ENCODE measurements around the gene TYK2. TPM values are rescaled to one million over a fixed set of nuclear protein-coding genes. Genes with fewer than 3 reads are reported as not detected.

Gene TYK2
- polyA plus RNA-seq, 1 experiment, result 40.9 TPM

DNA sequence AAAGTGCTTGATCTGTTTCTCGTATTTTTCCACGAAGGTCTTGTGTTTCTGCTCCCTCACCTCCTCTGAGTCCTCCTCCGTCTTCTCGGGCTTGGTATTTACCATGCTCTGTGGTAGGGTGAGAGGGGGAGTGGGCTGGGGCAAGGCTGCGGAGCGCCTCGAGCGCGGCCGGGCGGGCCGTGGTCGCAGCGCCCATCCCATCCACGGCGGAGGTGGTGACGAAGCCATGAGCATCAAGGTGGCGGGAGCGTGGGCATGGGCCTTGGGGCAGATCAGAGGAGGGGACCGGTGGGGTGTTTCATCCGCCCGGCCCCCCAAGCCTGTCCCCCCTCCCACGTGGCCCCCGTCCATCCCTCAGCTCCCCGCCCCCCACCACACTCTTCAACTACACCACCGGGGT lies 15.1 kb upstream of the TYK2 start:
- TF ChIP-seq, protein P1, sequence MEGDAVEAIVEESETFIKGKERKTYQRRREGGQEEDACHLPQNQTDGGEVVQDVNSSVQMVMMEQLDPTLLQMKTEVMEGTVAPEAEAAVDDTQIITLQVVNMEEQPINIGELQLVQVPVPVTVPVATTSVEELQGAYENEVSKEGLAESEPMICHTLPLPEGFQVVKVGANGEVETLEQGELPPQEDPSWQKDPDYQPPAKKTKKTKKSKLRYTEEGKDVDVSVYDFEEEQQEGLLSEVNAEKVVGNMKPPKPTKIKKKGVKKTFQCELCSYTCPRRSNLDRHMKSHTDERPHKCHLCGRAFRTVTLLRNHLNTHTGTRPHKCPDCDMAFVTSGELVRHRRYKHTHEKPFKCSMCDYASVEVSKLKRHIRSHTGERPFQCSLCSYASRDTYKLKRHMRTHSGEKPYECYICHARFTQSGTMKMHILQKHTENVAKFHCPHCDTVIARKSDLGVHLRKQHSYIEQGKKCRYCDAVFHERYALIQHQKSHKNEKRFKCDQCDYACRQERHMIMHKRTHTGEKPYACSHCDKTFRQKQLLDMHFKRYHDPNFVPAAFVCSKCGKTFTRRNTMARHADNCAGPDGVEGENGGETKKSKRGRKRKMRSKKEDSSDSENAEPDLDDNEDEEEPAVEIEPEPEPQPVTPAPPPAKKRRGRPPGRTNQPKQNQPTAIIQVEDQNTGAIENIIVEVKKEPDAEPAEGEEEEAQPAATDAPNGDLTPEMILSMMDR (IDR thresholded peaks at IDR 0.05; ENCODE audit: insufficient read depth, low read depth, low read length), result no peak
- no peaks in the 10 kb centered on the region for H3K27me3 ChIP-seq (ENCODE audit: control insufficient read depth, insufficient read depth, low read length)
- peaks cover 29% of the 10 kb centered on the region for H3K36me3 ChIP-seq (ENCODE audit: control insufficient read depth, insufficient read depth, low read length)
- H3K4me3 ChIP-seq (ENCODE audit: low read depth, low read length), result no peak overlapping the region
- DNase-seq (ENCODE audit: low read depth), result no peak
- ChIA-PET CTCF (interaction anchor here (1.0 to 5.2 kb wide), 2 partner anchors 136 to 137 kb away, joined by 3 to 86 read pairs; no protein-coding TSS in a partner anchor), POLR2A (no interaction called here)

DNA sequence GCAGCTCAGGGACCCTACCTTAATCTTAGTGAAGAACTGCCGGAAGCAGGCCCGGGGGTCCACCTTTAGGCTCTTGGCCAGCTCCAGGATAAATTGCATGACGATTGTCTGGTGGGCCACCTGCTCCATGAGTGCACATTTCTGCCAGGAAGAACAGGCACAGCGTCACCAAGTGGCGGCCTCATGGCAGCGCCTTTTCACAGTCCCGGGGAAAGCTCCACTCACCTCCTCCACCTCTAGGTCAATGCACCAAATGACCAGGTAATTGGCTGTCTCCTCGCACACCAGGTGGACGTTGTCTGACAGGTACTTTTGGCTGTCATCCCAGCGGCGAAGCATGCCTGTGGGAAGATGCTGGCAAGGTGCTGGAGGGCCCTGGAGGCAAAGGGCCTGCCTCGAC lies 14.6 kb upstream of the TYK2 start:
- Histone ChIP-seq H3K4me3 (ENCODE audit: low read depth, low read length) (no peak overlapping the region), H3K27me3 (ENCODE audit: control insufficient read depth, insufficient read depth, low read length) (no peaks in the 10 kb centered on the region), H3K36me3 (ENCODE audit: control insufficient read depth, insufficient read depth, low read length) (peaks cover 29% of the 10 kb centered on the region)
- DNase-seq (ENCODE audit: low read depth), result no peak
- CTCF ChIA-PET, result interaction anchor here (5.2 kb wide), 1 partner anchor 135 kb away, joined by 86 read pairs; no protein-coding TSS in a partner anchor
- POLR2A ChIA-PET, result no interaction called here
- TF ChIP-seq, protein P1 (IDR thresholded peaks at IDR 0.05; ENCODE audit: insufficient read depth, low read depth, low read length), result no peak

DNA sequence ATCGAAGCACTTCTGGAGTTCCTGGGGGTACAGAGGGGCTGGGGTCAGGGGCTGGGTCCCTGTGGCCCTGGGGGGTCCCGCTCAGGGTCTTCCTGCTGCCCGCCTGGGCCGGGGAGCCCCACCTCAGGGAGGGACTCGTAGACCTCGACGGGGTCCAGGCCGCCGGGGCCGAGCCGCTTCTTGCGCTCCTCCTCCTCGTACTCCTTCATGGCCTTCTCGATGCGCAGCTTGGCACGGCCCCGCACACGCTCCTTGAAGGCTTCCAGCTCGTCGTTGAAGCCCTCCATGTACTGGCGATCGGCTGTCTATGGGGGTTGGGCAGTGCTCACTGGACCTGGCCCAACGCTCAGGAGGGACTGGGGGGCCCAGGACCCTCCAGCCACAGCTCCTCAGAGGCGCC lies 12.8 kb upstream of the TYK2 start:
- TF ChIP-seq, protein P1 (IDR thresholded peaks at IDR 0.05; ENCODE audit: insufficient read depth, low read depth, low read length), result no peak
- CTCF ChIA-PET, result interaction anchor here (3.1 to 5.2 kb wide), 3 partner anchors 8 to 134 kb away, joined by 42 to 93 read pairs (median 86); partner anchors contain the start of genes CDC37 and ICAM1
- DNase-seq (ENCODE audit: low read depth), result no peak
- Histone ChIP-seq H3K4me3 (ENCODE audit: low read depth, low read length) (no peak overlapping the region), H3K36me3 (ENCODE audit: control insufficient read depth, insufficient read depth, low read length) (peaks cover 28% of the 10 kb centered on the region), H3K27me3 (ENCODE audit: control insufficient read depth, insufficient read depth, low read length) (no peaks in the 10 kb centered on the region)
- POLR2A ChIA-PET, result no interaction called here

- H3K36me3 ChIP-seq (ENCODE audit: control insufficient read depth, insufficient read depth, low read length), result peaks cover 26% of the 10 kb centered on the region
- CTCF ChIA-PET, result interaction anchor here (0.8 to 5.2 kb wide), 7 partner anchors 9 to 133 kb away, joined by 3 to 93 read pairs (median 12); partner anchors contain the start of genes CDC37 and ICAM1
- no peaks in the 10 kb centered on the region for H3K27me3 ChIP-seq (ENCODE audit: control insufficient read depth, insufficient read depth, low read length)
- POLR2A ChIA-PET, result no interaction called here
- TF ChIP-seq, protein P1 (IDR thresholded peaks at IDR 0.05; ENCODE audit: insufficient read depth, low read depth, low read length), result no peak
- no peak for DNase-seq (ENCODE audit: low read depth)
- no peak overlapping the region for H3K4me3 ChIP-seq (ENCODE audit: low read depth, low read length)
Measured at GRCh38 chr19:10392120-10392519, 11.7 kb upstream of the TYK2 start.

DNA sequence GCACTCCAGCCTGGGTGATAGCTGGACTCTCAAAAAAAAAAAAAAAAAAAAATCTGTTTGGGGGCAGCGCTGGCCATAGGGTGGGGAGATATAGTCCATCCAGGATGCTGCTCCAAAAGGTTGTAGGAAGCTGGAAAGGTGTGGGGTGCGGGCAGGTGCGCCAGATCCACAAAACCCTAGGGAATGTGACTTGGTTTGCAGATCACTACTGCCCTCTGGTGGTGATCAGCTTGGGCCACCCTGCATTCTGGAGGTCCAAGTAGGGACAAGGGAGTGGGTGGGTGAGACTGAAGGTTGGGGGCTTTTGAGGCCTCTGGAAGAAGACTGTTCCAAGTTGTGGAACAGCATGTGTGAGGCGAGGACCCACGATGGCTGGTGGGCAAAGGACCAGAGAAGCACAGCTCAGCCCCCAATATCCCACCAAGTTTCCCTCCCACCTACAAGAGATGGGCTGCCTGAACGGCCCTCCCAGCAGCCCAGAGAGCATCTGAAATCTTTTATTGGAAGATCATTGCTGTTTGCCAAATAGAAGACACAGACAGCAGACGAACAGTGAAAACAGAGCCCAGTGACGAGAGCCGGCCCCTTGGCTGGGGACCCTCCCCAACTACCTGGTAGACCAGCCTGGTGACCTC lies 10.4 kb upstream of the TYK2 start:
- H3K27me3 ChIP-seq (ENCODE audit: control insufficient read depth, insufficient read depth, low read length), result no peaks in the 10 kb centered on the region
- DNase-seq (ENCODE audit: low read depth), result no peak
- no peak overlapping the region for H3K4me3 ChIP-seq (ENCODE audit: low read depth, low read length)
- ChIA-PET CTCF (interaction anchor here (0.5 to 5.2 kb wide), 19 partner anchors 7 to 479 kb away, joined by 3 to 93 read pairs (median 4); partner anchors contain the start of genes CDC37, ICAM1 and PPAN), POLR2A (no interaction called here)
- H3K36me3 ChIP-seq (ENCODE audit: control insufficient read depth, insufficient read depth, low read length), result peaks cover 21% of the 10 kb centered on the region
- TF ChIP-seq, protein P1 (IDR thresholded peaks at IDR 0.05; ENCODE audit: insufficient read depth, low read depth, low read length), result peak; percentile 91
